Neutrophil (primary cell): Measurements from ENCODE around the gene GNG7.
A peak's percentile ranks its signal among the peaks of the same experiment; 100 is the strongest.
"Not testable (repeated sequence)": the region's sequence is repeated elsewhere in the genome, so short reads cannot be mapped to it uniquely, and the experiment has no call there.

Experiments used
- H3K27ac ChIP-seq: fragments of 200-600 bp; sonication (generic); 2 replicates; pipeline ENCODE4 v1.5.1; 2016; ENCODE audit warnings: mild to moderate bottlenecking, moderate library complexity
- H3K27me3 ChIP-seq: fragments of 200-600 bp; sonication (generic); 2 replicates; pipeline ENCODE4 v1.6.0; 2016; ENCODE audit warnings: mild to moderate bottlenecking
- H3K36me3 ChIP-seq: fragments of 200-600 bp; sonication (generic); 2 replicates; pipeline ENCODE4 v1.5.1; 2017
- H3K4me1 ChIP-seq, 2 experiments: fragments of 200-600 bp in 1 of 2; sonication (generic) in 1 of 2; 1 replicate in 1 of 2; 2 replicates in 1 of 2; pipeline versions ENCODE4 v1.5.1 to v1.6.1; 2013 to 2016; ENCODE audit warnings: low read depth in 1 of 2, low read length in 1 of 2, mild to moderate bottlenecking in 1 of 2, moderate library complexity in 1 of 2; ENCODE audit not compliant: control insufficient read depth in 1 of 2, insufficient read depth in 1 of 2
- H3K4me3 ChIP-seq, 2 experiments: fragments of 200-600 bp in 1 of 2; sonication (generic) in 1 of 2; 1 replicate in 1 of 2; 2 replicates in 1 of 2; pipeline ENCODE4 v1.5.1; 2013 to 2016; ENCODE audit warnings: low read depth in 1 of 2, low read length in 1 of 2, mild to moderate bottlenecking in 1 of 2, moderate library complexity in 1 of 2
- H3K9me3 ChIP-seq: fragments of 200-600 bp; sonication (generic); 2 replicates; pipeline ENCODE4 v1.5.1; 2016
- TF ChIP-seq, protein P1 (sequence below): fragments of 200-600 bp; sonication (generic); IDR thresholded peaks from 2 replicates; pipeline ENCODE4 v1.5.1; 2016; ENCODE audit warnings: antibody characterized with exemption

The GNG7 gene

DNA sequence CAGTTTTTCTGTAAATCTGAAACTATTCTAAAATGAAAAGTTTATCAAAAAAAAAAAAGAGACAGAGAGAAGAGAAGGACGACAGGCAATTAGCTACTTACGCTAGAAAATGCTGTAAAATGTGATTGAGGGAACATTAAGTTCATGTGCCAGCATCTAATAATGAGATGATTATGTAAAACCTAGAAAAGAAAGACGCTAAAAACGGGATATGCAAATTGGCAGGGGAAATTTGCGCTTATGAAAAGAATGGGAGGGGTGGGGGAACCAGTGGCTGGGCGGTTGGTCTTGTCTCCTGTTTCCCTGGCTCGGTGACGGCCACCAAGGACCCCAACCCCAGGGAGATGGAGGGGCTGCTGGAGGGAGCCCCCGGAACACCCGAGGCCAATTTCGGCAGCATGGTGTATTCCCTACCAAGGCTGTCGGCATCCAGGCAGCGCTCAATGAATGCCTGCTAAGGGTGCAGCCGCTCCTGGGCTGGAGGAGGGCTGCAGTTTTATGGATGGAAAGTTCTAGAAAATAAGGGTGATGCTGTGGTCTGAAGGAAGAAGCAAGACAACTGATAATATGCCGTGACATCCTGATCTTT lies 34.2 kb downstream of the GNG7 start:
- Histone ChIP-seq H3K27me3 (no peaks in the 10 kb centered on the region), H3K27ac (no peak overlapping the region), H3K36me3 (peaks cover 3% of the 10 kb centered on the region), H3K4me3 (no peak overlapping the region), H3K9me3 (no peaks in the 10 kb centered on the region), H3K4me1 (no peaks in the 10 kb centered on the region)
- TF ChIP-seq, protein P1, sequence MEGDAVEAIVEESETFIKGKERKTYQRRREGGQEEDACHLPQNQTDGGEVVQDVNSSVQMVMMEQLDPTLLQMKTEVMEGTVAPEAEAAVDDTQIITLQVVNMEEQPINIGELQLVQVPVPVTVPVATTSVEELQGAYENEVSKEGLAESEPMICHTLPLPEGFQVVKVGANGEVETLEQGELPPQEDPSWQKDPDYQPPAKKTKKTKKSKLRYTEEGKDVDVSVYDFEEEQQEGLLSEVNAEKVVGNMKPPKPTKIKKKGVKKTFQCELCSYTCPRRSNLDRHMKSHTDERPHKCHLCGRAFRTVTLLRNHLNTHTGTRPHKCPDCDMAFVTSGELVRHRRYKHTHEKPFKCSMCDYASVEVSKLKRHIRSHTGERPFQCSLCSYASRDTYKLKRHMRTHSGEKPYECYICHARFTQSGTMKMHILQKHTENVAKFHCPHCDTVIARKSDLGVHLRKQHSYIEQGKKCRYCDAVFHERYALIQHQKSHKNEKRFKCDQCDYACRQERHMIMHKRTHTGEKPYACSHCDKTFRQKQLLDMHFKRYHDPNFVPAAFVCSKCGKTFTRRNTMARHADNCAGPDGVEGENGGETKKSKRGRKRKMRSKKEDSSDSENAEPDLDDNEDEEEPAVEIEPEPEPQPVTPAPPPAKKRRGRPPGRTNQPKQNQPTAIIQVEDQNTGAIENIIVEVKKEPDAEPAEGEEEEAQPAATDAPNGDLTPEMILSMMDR = no peak

DNA sequence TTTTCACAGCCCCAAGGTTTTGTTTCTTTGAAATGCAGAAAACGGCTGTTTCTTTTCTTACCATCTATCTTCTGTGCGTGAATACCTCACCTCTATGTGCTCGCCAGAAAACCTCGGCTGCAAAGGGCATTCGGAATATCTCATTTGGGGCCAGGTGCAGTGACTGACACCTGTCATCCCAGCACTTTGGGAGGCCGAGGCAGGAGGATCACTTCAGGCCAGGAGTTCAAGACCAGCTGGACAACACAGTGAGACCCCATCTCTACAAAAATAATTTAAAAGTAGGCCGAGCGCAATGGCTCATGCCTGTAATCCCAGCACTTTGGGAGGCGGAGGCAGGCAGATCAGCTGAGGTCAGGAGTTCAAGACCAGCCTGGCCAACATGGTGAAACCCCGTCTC lies 35.1 kb downstream of the GNG7 start:
- not testable (repeated sequence) for H3K27me3 ChIP-seq, H3K9me3 ChIP-seq, H3K36me3 ChIP-seq, H3K4me3 ChIP-seq, H3K27ac ChIP-seq, H3K4me1 ChIP-seq

DNA sequence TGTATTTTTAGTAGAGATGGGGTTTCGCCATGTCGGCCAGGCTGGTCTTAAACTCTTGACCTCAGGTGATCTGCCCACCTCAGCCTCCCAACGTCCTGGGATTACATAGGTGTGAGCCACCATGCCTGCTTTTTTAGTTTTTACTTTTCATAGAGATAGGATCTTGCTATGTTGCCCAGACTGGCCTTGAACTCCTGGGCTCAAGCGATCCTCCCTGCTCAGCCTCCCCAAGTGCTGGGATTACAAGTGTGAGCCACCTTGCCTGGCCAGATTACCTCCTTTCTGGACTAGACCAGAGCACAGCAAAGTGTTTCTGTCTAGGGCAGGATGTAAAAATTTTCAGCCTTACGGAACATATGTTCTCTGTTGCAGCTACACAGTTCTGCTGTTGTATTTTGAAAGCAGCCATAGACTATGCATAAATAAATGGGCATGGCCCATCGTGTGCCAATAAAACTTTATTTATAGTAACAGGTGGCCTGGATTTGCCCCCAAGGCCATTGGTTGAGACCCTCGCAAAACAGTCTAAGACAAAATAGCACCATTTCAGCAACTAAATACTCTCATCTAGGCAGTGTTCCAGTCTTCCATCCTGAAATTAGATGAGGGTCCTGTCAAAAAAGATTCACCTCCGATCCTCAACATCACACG lies 36.0 kb downstream of the GNG7 start:
- no peak overlapping the region for H3K4me3 ChIP-seq
- no peaks in the 10 kb centered on the region for H3K27me3 ChIP-seq
- H3K4me1 ChIP-seq = peaks cover 0 to 3% of the 10 kb centered on the region in 2 experiments
- no peak overlapping the region for H3K27ac ChIP-seq
- H3K36me3 ChIP-seq = peaks cover 3% of the 10 kb centered on the region
- no peaks in the 10 kb centered on the region for H3K9me3 ChIP-seq
- TF ChIP-seq, protein P1 = no peak

DNA sequence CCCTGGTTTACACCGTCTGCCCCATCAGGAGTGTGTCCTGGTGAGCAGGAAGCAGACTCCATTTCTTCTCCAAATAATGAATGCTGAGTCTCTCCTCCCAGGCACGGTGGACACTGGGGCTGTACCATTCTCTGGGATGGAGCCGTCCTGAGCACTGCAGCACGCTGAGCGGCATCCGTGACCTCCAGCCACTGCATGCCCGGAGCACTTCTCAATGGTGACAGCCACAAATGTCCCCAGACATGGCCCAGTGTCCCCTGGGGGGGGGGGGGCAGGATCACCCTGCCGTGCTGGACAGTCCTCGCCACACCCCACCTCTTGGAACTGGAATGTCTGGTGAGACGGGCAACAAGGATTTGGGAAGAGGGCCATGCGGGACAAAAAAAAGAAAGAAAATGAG lies 37.4 kb downstream of the GNG7 start:
- no peaks in the 10 kb centered on the region for H3K9me3 ChIP-seq
- TF ChIP-seq, protein P1 = no peak
- no peak overlapping the region for H3K4me3 ChIP-seq
- no peaks in the 10 kb centered on the region for H3K27me3 ChIP-seq
- H3K4me1 ChIP-seq = peaks cover 8 to 12% of the 10 kb centered on the region in 2 experiments
- H3K36me3 ChIP-seq = peaks cover 1% of the 10 kb centered on the region
- no peak overlapping the region for H3K27ac ChIP-seq

DNA sequence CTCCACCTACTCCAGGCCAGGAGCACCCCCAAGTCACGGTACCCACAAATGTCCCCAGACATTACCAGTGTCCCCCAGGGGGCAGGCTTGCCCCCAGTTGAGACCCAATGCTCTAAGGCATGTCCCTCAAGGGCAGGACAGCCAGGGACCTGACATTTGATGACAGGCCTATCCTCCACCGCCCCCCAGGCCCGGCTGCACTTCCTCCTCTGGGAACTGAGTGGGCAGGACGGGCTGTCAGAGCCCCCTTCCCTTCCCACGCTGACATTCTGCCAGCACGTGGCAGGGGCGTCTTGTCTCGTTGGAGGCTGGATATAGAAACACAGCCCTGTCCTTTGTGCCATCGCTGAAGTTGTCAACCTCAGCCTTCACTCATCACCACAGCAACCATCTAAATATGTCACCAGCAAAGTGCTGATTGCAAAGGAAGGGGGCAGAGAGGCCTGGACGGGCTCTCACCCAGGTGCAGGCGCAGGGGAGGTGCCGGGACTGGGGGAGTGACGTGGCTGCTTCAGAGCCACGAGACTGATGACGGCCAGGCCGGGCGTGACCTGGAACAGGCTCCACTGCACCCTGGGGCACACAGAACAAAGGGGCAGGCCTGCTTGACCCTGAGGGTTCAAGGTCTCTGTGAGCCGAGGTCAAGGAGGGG lies 38.4 kb downstream of the GNG7 start:
- H3K27me3 ChIP-seq = no peaks in the 10 kb centered on the region
- no peak overlapping the region for H3K27ac ChIP-seq
- H3K4me1 ChIP-seq = peaks cover 11 to 17% of the 10 kb centered on the region in 2 experiments
- TF ChIP-seq, protein P1 = no peak
- no peaks in the 10 kb centered on the region for H3K36me3 ChIP-seq
- no peaks in the 10 kb centered on the region for H3K9me3 ChIP-seq
- H3K4me3 ChIP-seq = no peak overlapping the region

DNA sequence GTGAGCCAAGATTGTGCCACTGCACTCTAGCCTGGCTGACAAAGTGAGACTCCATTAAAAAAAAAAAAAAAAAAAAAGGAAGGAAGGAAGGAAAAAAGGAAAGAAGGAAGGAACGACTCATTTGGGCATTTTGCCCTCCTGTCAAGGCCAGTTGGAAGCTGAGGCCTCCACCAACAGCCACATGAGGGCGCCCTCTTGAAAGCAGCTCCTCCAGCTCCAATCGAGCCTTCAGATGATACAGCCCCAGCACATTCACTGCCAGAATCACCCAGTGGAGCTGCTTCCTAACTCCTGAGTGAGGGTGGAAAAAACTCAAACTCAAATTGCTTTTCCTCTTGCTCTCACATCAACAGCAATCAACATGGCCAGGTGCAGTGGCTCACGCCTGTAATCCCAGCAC lies 40.9 kb downstream of the GNG7 start:
- peak overlapping the region; percentile 23 for H3K27ac ChIP-seq
- H3K4me1 ChIP-seq = peaks cover 27 to 31% of the 10 kb centered on the region in 2 experiments
- H3K36me3 ChIP-seq = no peaks in the 10 kb centered on the region
- H3K4me3 ChIP-seq = no peak overlapping the region
- no peaks in the 10 kb centered on the region for H3K27me3 ChIP-seq
- TF ChIP-seq, protein P1 = peak; percentile 35
- no peaks in the 10 kb centered on the region for H3K9me3 ChIP-seq
